ENCODE results near the gene CUTC.
A peak's percentile ranks its signal among the peaks of the same experiment; 100 is the strongest.

CUTC gene

DNA sequence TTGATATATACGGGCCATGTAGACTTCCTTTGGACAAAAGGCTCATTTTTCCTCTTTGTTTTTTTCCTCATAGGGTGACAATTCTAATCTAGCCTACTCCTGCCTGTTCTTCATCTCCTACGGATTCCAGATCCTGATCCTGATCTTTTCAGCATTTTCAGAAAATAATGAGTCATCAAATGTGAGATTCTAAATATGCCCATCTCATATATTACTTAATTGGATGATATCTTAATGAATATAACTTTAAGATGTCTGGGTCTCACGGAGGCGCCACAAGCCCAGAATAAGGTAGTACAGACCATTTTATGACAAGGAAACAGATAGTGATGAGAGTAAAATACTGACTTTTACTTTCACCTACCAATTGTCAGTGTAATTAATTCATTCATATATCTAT lies 61.8 kb downstream of the CUTC start:
- TF ChIP-seq ISL1 (CRISPR knock-in tag; IDR thresholded peaks at IDR 0.05) (peak; percentile 74), CSDC2 (CRISPR knock-in tag; IDR thresholded peaks at IDR 0.05) (no peak)
- ATAC-seq, result no peak

DNA sequence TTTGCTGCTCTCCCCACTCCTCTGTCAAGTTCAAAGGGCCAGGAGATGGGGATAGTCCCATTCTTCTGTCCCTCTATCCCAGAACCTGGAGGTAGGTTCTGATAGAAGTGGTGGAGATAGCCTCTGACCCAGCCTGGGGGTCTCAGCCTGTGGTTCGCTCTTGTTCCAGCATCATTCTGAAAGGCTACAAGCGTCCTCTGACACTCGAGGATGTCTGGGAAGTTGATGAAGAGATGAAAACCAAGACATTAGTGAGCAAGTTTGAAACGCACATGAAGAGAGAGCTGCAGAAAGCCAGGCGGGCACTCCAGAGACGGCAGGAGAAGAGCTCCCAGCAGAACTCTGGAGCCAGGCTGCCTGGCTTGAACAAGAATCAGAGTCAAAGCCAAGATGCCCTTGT lies 64.9 kb downstream of the CUTC start:
- no peak for ATAC-seq
- TF ChIP-seq ZNF70 (CRISPR knock-in tag; IDR thresholded peaks at IDR 0.05), result no peak
- TF ChIP-seq, protein P1, sequence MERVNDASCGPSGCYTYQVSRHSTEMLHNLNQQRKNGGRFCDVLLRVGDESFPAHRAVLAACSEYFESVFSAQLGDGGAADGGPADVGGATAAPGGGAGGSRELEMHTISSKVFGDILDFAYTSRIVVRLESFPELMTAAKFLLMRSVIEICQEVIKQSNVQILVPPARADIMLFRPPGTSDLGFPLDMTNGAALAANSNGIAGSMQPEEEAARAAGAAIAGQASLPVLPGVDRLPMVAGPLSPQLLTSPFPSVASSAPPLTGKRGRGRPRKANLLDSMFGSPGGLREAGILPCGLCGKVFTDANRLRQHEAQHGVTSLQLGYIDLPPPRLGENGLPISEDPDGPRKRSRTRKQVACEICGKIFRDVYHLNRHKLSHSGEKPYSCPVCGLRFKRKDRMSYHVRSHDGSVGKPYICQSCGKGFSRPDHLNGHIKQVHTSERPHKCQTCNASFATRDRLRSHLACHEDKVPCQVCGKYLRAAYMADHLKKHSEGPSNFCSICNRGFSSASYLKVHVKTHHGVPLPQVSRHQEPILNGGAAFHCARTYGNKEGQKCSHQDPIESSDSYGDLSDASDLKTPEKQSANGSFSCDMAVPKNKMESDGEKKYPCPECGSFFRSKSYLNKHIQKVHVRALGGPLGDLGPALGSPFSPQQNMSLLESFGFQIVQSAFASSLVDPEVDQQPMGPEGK (CRISPR knock-in tag; IDR thresholded peaks at IDR 0.05; ENCODE audit: borderline replicate concordance), result no peak
- TF ChIP-seq, protein P2, sequence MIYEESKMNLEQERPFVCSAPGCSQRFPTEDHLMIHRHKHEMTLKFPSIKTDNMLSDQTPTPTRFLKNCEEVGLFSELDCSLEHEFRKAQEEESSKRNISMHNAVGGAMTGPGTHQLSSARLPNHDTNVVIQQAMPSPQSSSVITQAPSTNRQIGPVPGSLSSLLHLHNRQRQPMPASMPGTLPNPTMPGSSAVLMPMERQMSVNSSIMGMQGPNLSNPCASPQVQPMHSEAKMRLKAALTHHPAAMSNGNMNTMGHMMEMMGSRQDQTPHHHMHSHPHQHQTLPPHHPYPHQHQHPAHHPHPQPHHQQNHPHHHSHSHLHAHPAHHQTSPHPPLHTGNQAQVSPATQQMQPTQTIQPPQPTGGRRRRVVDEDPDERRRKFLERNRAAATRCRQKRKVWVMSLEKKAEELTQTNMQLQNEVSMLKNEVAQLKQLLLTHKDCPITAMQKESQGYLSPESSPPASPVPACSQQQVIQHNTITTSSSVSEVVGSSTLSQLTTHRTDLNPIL (CRISPR knock-in tag; IDR thresholded peaks at IDR 0.05; ENCODE audit: low read depth), result no peak
- no peak for TF ChIP-seq GLIS3 (CRISPR knock-in tag; IDR thresholded peaks at IDR 0.05)
- TF ChIP-seq TOX (CRISPR knock-in tag; IDR thresholded peaks at IDR 0.05; ENCODE audit: borderline replicate concordance), result no peak
- no peak for TF ChIP-seq RARB (CRISPR knock-in tag; IDR thresholded peaks at IDR 0.05)
- no peak for TF ChIP-seq ZC3H10 (CRISPR knock-in tag; IDR thresholded peaks at IDR 0.05)
- no peak for TF ChIP-seq ZNF565 (CRISPR knock-in tag; conservative IDR thresholded peaks at IDR 0.05; ENCODE audit: low read depth)
- no peak for TF ChIP-seq BACH2 (CRISPR knock-in tag; IDR thresholded peaks at IDR 0.05; ENCODE audit: borderline replicate concordance)
- TF ChIP-seq, protein P3, sequence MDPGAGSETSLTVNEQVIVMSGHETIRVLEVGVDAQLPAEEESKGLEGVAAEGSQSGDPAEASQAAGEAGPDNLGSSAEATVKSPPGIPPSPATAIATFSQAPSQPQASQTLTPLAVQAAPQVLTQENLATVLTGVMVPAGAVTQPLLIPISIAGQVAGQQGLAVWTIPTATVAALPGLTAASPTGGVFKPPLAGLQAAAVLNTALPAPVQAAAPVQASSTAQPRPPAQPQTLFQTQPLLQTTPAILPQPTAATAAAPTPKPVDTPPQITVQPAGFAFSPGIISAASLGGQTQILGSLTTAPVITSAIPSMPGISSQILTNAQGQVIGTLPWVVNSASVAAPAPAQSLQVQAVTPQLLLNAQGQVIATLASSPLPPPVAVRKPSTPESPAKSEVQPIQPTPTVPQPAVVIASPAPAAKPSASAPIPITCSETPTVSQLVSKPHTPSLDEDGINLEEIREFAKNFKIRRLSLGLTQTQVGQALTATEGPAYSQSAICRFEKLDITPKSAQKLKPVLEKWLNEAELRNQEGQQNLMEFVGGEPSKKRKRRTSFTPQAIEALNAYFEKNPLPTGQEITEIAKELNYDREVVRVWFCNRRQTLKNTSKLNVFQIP (CRISPR knock-in tag; IDR thresholded peaks at IDR 0.05; ENCODE audit: borderline replicate concordance, low read depth), result no peak
- no peak for TF ChIP-seq SNAI2 (CRISPR knock-in tag; IDR thresholded peaks at IDR 0.05)
- no peak for TF ChIP-seq ESRRG (CRISPR knock-in tag; IDR thresholded peaks at IDR 0.05)
- TF ChIP-seq, protein P4, sequence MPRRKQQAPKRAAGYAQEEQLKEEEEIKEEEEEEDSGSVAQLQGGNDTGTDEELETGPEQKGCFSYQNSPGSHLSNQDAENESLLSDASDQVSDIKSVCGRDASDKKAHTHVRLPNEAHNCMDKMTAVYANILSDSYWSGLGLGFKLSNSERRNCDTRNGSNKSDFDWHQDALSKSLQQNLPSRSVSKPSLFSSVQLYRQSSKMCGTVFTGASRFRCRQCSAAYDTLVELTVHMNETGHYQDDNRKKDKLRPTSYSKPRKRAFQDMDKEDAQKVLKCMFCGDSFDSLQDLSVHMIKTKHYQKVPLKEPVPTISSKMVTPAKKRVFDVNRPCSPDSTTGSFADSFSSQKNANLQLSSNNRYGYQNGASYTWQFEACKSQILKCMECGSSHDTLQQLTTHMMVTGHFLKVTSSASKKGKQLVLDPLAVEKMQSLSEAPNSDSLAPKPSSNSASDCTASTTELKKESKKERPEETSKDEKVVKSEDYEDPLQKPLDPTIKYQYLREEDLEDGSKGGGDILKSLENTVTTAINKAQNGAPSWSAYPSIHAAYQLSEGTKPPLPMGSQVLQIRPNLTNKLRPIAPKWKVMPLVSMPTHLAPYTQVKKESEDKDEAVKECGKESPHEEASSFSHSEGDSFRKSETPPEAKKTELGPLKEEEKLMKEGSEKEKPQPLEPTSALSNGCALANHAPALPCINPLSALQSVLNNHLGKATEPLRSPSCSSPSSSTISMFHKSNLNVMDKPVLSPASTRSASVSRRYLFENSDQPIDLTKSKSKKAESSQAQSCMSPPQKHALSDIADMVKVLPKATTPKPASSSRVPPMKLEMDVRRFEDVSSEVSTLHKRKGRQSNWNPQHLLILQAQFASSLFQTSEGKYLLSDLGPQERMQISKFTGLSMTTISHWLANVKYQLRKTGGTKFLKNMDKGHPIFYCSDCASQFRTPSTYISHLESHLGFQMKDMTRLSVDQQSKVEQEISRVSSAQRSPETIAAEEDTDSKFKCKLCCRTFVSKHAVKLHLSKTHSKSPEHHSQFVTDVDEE (CRISPR knock-in tag; IDR thresholded peaks at IDR 0.05), result no peak
- no peak for TF ChIP-seq ZFP30 (CRISPR knock-in tag; IDR thresholded peaks at IDR 0.05)
- TF ChIP-seq ZNF8 (CRISPR knock-in tag; IDR thresholded peaks at IDR 0.05), result no peak
- TF ChIP-seq CSDC2 (CRISPR knock-in tag; IDR thresholded peaks at IDR 0.05), result no peak
- no peak for TF ChIP-seq ISL1 (CRISPR knock-in tag; IDR thresholded peaks at IDR 0.05)
- TF ChIP-seq ZFP3 (CRISPR knock-in tag; IDR thresholded peaks at IDR 0.05), result no peak
- TF ChIP-seq, protein P5, sequence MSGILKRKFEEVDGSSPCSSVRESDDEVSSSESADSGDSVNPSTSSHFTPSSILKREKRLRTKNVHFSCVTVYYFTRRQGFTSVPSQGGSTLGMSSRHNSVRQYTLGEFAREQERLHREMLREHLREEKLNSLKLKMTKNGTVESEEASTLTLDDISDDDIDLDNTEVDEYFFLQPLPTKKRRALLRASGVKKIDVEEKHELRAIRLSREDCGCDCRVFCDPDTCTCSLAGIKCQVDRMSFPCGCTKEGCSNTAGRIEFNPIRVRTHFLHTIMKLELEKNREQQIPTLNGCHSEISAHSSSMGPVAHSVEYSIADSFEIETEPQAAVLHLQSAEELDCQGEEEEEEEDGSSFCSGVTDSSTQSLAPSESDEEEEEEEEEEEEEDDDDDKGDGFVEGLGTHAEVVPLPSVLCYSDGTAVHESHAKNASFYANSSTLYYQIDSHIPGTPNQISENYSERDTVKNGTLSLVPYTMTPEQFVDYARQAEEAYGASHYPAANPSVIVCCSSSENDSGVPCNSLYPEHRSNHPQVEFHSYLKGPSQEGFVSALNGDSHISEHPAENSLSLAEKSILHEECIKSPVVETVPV (CRISPR knock-in tag; IDR thresholded peaks at IDR 0.05), result no peak
- no peak for TF ChIP-seq OSR1 (CRISPR knock-in tag; IDR thresholded peaks at IDR 0.05)

DNA sequence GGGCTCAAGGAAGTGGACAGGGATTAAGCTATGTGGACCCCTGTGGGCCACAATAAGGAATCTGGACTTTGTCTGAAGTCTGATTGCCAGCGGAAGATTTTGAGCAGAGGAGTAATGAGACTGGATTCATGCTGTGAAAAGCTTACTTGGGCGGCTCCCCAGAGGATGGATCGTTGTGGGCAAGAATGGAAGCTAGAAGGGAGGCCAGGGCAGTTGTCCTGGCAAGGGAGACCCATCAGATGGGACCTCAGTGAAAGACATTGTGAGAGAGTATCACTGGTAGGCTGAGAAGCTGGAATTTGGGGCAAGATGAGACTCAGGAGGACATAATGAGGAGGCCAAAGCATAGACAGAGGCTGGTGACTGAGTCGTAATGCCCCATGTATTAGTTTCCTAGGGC lies 66.0 kb downstream of the CUTC start:
- TF ChIP-seq, protein P2 (CRISPR knock-in tag; IDR thresholded peaks at IDR 0.05; ENCODE audit: low read depth), result no peak
- ATAC-seq, result no peak
